RWPE2 (cell line): ENCODE measurements around the gene ZC3HAV1.

Experiments used
- ATAC-seq: fragments of 200-7000 bp; cut with Tn5 transposase; 3 replicates; pipeline ENCODE4 v1.9.1; 2021; ENCODE audit warnings: low read depth
- DNase-seq: peaks from one replicate; pipeline ENCODE4 v3.0.0-alpha.2; 2020; ENCODE audit warnings: low spot score
- H3K27ac ChIP-seq: fragments of 450-650 bp; 2 replicates; pipeline ENCODE4 v1.5.1; 2017; ENCODE audit warnings: mild to moderate bottlenecking; ENCODE audit not compliant: poor library complexity, severe bottlenecking
- H3K27me3 ChIP-seq: fragments of 250-450 bp; sonication (Bioruptor Pico); 2 replicates; pipeline ENCODE4 v1.5.1; 2021; ENCODE audit warnings: mild to moderate bottlenecking, moderate library complexity; ENCODE audit not compliant: insufficient read depth, poor library complexity, severe bottlenecking
- H3K36me3 ChIP-seq: fragments of 250-450 bp; sonication (Bioruptor Pico); 2 replicates; pipeline ENCODE4 v1.5.1; 2020; ENCODE audit warnings: low read depth, mild to moderate bottlenecking, moderate library complexity
- H3K4me1 ChIP-seq: fragments of 250-450 bp; sonication (Bioruptor Pico); 2 replicates; pipeline ENCODE4 v1.5.1; 2021; ENCODE audit warnings: mild to moderate bottlenecking, moderate library complexity; ENCODE audit not compliant: insufficient read depth, poor library complexity, severe bottlenecking
- H3K4me3 ChIP-seq: fragments of 250-450 bp; sonication (Bioruptor Pico); 2 replicates; pipeline ENCODE4 v1.5.1; 2021; ENCODE audit warnings: mild to moderate bottlenecking, moderate library complexity; ENCODE audit not compliant: severe bottlenecking
- H3K9me3 ChIP-seq: fragments of 250-450 bp; sonication (Bioruptor Pico); 2 replicates; pipeline ENCODE4 v1.5.1; 2021; ENCODE audit warnings: mild to moderate bottlenecking, moderate library complexity; ENCODE audit not compliant: severe bottlenecking
- CTCF ChIP-seq: fragments of 450-650 bp; IDR thresholded peaks from one replicate; pipeline ENCODE4 v1.5.1; 2017; ENCODE audit warnings: mild to moderate bottlenecking, moderate library complexity; ENCODE audit not compliant: poor library complexity, severe bottlenecking

ZC3HAV1 gene

GRCh38 chr7:139023076-139023475, 86.4 kb downstream of the ZC3HAV1 start:
- H3K27ac ChIP-seq = no peak overlapping the region
- H3K9me3 ChIP-seq = no peaks in the 10 kb centered on the region
- DNase-seq (no peak), ATAC-seq (no peak)
- H3K36me3 ChIP-seq = peaks cover 72% of the 10 kb centered on the region
- peaks cover 2% of the 10 kb centered on the region for H3K4me1 ChIP-seq
- no peak overlapping the region for H3K4me3 ChIP-seq
- no peak for TF ChIP-seq CTCF
- H3K27me3 ChIP-seq = no peaks in the 10 kb centered on the region

GRCh38 chr7:139022286-139022685, 87.2 kb downstream of the ZC3HAV1 start:
- peaks cover 65% of the 10 kb centered on the region for H3K36me3 ChIP-seq
- DNase-seq (no peak), ATAC-seq (no peak)
- no peak overlapping the region for H3K4me3 ChIP-seq
- no peak for TF ChIP-seq CTCF
- no peaks in the 10 kb centered on the region for H3K27me3 ChIP-seq
- peaks cover 2% of the 10 kb centered on the region for H3K4me1 ChIP-seq
- H3K27ac ChIP-seq = no peak overlapping the region
- no peaks in the 10 kb centered on the region for H3K9me3 ChIP-seq

- Histone ChIP-seq H3K9me3 (no peaks in the 10 kb centered on the region), H3K4me3 (no peak overlapping the region), H3K4me1 (peaks cover 2% of the 10 kb centered on the region), H3K36me3 (peaks cover 34% of the 10 kb centered on the region), H3K27me3 (no peaks in the 10 kb centered on the region), H3K27ac (no peak overlapping the region)
- no peak for TF ChIP-seq CTCF
- DNase-seq (no peak), ATAC-seq (no peak)
Observed at GRCh38 chr7:139018910-139019309, 90.6 kb downstream of the ZC3HAV1 start.

DNA sequence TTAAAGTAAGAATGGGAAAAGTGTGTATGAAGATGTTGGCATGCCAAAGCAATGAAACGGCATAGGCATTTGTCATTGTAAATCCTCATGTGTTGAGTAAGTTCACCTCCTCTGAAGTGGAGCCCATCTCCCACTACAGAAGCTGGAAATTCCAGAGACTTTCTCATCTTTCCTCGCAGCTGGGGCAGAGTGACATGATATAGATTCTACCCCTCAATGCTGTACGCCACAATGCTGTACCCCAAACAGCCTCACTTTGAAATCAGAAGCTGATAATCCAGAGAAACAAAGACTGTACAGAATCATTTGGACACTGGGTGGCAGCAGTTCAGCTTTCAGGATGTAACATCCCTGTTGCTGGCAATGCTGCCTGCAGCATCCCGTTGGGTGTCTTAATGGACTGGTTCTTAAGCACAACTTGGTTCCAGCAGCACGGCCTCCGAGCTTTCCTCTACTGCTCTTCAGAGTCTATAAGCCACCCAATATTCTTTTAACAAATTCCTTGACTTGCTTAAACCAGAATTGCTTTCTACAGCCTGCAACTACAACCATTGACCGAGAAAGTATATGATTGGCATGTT, 92.5 kb downstream of the ZC3HAV1 start:
- ATAC-seq (peak; percentile 94), DNase-seq (no peak)
- H3K4me1 ChIP-seq = peaks cover 2% of the 10 kb centered on the region
- no peaks in the 10 kb centered on the region for H3K9me3 ChIP-seq
- H3K4me3 ChIP-seq = no peak overlapping the region
- H3K36me3 ChIP-seq = peaks cover 17% of the 10 kb centered on the region
- H3K27me3 ChIP-seq = no peaks in the 10 kb centered on the region
- peak; percentile 83 for TF ChIP-seq CTCF
- H3K27ac ChIP-seq = no peak overlapping the region

DNA sequence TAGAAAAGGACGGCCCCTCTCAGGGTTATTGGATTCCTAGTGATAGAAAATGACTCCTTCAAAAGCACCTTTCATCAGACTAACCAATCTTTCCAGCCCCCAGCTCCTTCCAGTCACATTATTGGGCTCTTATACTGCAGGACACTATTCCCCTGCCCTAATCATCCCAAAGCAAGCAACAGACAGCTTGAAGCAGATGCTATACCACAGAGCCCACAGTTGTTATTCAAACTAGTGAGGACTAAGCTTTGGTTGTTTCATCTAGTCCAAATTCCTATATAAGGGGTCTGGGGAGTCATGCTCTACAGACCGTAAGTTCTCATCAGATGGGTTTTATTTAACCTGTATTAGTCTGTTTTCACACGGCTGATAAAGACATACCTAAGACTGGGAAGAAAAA, 98.1 kb downstream of the ZC3HAV1 start:
- Histone ChIP-seq H3K4me3 (no peak overlapping the region), H3K27ac (no peak overlapping the region), H3K9me3 (no peaks in the 10 kb centered on the region), H3K36me3 (no peaks in the 10 kb centered on the region), H3K27me3 (no peaks in the 10 kb centered on the region), H3K4me1 (no peaks in the 10 kb centered on the region)
- DNase-seq = no peak
- TF ChIP-seq CTCF = no peak
- ATAC-seq = no peak
